Measurements from ENCODE around the gene THEM4. TPM values are rescaled to one million over a fixed set of nuclear protein-coding genes. Genes with fewer than 3 reads are reported as not detected.

The THEM4 gene
- total RNA-seq, 1 experiment from 2014 or later: 18.6 TPM

DNA sequence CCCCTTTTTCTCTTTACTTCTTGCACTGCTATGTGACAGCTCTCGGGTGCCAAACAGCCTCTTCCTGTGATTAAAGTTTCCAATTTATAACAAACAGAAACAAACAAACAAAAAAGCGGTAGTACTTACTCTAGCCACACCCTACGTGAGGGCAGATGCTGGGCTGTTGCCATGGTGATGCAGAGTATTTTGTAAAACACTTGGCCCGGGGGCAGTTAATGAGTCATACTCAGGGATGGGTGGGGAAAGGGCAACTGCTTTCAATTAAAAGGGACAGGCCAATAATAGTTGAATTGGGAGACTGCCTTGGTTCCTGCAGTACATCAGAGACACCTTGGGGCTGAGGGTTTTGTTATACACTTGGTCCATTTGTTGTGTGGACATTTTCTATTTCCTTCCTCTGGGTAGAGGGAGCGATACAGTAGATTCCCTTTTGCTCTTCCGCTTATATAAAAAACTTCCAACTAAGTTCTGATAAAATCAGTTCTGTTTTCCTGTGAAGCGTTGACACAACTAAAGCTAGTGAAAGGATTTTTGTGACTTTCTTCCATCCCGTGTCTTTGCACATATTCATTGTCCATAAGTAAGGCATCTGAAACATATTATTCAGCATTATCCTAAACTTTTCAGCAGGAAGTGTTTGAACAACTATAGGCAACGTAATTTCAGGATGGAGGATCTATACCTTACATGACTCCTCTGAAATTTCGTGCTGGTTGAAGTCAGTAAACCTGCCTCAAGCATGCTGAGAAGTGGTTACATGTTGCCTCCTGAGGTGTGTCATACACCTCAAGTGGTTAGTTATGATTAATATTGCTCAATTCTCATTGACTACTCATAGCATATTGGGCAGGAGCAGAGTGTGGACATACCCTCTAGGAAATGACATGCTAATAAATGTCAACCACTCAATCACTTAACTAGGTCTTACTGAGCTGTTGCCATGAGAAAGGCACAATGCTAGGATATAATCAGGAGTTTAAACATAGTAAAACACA is 36.7 kb upstream of the THEM4 start:
- Mint-ChIP-seq H3K27me3 (ENCODE audit: unreplicated experiment) (no peaks in the 10 kb centered on the region), H3K27ac (ENCODE audit: unreplicated experiment) (peak overlapping the region; percentile 86), H3K4me3 (ENCODE audit: low read depth, unreplicated experiment) (peak overlapping the region; percentile 4), H3K9me3 (ENCODE audit: low read depth, unreplicated experiment) (no peaks in the 10 kb centered on the region), H3K4me1 (ENCODE audit: low read depth, unreplicated experiment) (peaks cover 41% of the 10 kb centered on the region), H3K36me3 (ENCODE audit: insufficient read depth, unreplicated experiment) (peaks cover 26% of the 10 kb centered on the region)
- BruUV-seq (replicated peaks): TSS peak; percentile 94
- intact Hi-C loops (cut with micrococcal nuclease; ENCODE audit: unreplicated experiment): no loop called here
- DNase-seq: peak; percentile 97
- TF ChIP-seq CTCF (IDR thresholded peaks at IDR 0.05; ENCODE audit: unreplicated experiment): no peak
- CTCF ChIA-PET: interaction anchor here (0.6 to 1.7 kb wide), 9 partner anchors 10 to 1075 kb away, joined by 3 to 9 read pairs (median 4); partner anchors contain the start of gene S100A11

GRCh38 chr1:151944857-151945575 is 35.7 kb upstream of the THEM4 start:
- BruUV-seq (replicated peaks): TSS peak; percentile 92

GRCh38 chr1:151944126-151944856 is 35.0 kb upstream of the THEM4 start:
- no peak for DNase-seq
- Mint-ChIP-seq H3K27ac (ENCODE audit: unreplicated experiment) (peak overlapping the region; percentile 86), H3K4me1 (ENCODE audit: low read depth, unreplicated experiment) (peaks cover 42% of the 10 kb centered on the region), H3K36me3 (ENCODE audit: insufficient read depth, unreplicated experiment) (peaks cover 26% of the 10 kb centered on the region), H3K4me3 (ENCODE audit: low read depth, unreplicated experiment) (no peak overlapping the region), H3K9me3 (ENCODE audit: low read depth, unreplicated experiment) (no peaks in the 10 kb centered on the region), H3K27me3 (ENCODE audit: unreplicated experiment) (no peaks in the 10 kb centered on the region)
- BruUV-seq (replicated peaks): no TSS peak
- CTCF ChIA-PET: interaction anchor here (0.8 to 1.2 kb wide), 3 partner anchors 8 to 57 kb away, joined by 3 to 4 read pairs (median 3); no protein-coding TSS in a partner anchor
- intact Hi-C loops (cut with micrococcal nuclease; ENCODE audit: unreplicated experiment): no loop called here
- TF ChIP-seq CTCF (IDR thresholded peaks at IDR 0.05; ENCODE audit: unreplicated experiment): no peak

More at GRCh38 chr1:151944857-151945575, 35.7 kb upstream of the THEM4 start:
- H3K9me3 Mint-ChIP-seq (ENCODE audit: low read depth, unreplicated experiment): no peaks in the 10 kb centered on the region
- no peak for TF ChIP-seq CTCF (IDR thresholded peaks at IDR 0.05; ENCODE audit: unreplicated experiment)
- CTCF ChIA-PET: interaction anchor here (0.6 to 1.6 kb wide), 6 partner anchors 9 to 1074 kb away, joined by 3 to 4 read pairs (median 4); no protein-coding TSS in a partner anchor
- intact Hi-C loops (cut with micrococcal nuclease; ENCODE audit: unreplicated experiment): no loop called here
- H3K4me1 Mint-ChIP-seq (ENCODE audit: low read depth, unreplicated experiment): peaks cover 45% of the 10 kb centered on the region
- H3K27ac Mint-ChIP-seq (ENCODE audit: unreplicated experiment): peak overlapping the region; percentile 86
- DNase-seq: no peak
- peak overlapping the region; percentile 4 for H3K4me3 Mint-ChIP-seq (ENCODE audit: low read depth, unreplicated experiment)
- H3K36me3 Mint-ChIP-seq (ENCODE audit: insufficient read depth, unreplicated experiment): peaks cover 26% of the 10 kb centered on the region
- H3K27me3 Mint-ChIP-seq (ENCODE audit: unreplicated experiment): no peaks in the 10 kb centered on the region

- Mint-ChIP-seq H3K36me3 (ENCODE audit: insufficient read depth, unreplicated experiment) (peaks cover 26% of the 10 kb centered on the region), H3K27ac (ENCODE audit: unreplicated experiment) (no peak overlapping the region), H3K9me3 (ENCODE audit: low read depth, unreplicated experiment) (no peaks in the 10 kb centered on the region), H3K4me3 (ENCODE audit: low read depth, unreplicated experiment) (no peak overlapping the region), H3K27me3 (ENCODE audit: unreplicated experiment) (no peaks in the 10 kb centered on the region), H3K4me1 (ENCODE audit: low read depth, unreplicated experiment) (peaks cover 36% of the 10 kb centered on the region)
- CTCF ChIA-PET: interaction anchor here (0.8 kb wide), 1 partner anchor 20 kb away, joined by 4 read pairs; no protein-coding TSS in a partner anchor
- intact Hi-C loops (cut with micrococcal nuclease; ENCODE audit: unreplicated experiment): no loop called here
- no peak for TF ChIP-seq CTCF (IDR thresholded peaks at IDR 0.05; ENCODE audit: unreplicated experiment)
- no TSS peak for BruUV-seq (replicated peaks)
- no peak for DNase-seq
Observed at GRCh38 chr1:151943591-151943990, 34.3 kb upstream of the THEM4 start.
